H9 (cell line): ENCODE data around the gene PCID2. TPM values are rescaled to one million over a fixed set of nuclear protein-coding genes. Genes with fewer than 3 reads are reported as not detected.

Source experiments
- DNase-seq: peaks from one replicate; pipeline ENCODE4 v3.0.0-alpha.2; 2017
- H2AFZ ChIP-seq: one replicate; pipeline ENCODE4 v1.6.1; 2013; ENCODE audit warnings: mild to moderate bottlenecking, low read length, control low read depth, moderate library complexity
- H2AK5ac ChIP-seq: 2 replicates; pipeline ENCODE4 v1.6.1; 2013; ENCODE audit warnings: low read length, control low read depth, mixed read lengths; ENCODE audit not compliant: insufficient read length
- H2BK120ac ChIP-seq: one replicate; pipeline ENCODE4 v1.6.1; 2013; ENCODE audit warnings: low read depth, mild to moderate bottlenecking, low read length, control low read depth, inconsistent platforms; ENCODE audit not compliant: poor library complexity, severe bottlenecking
- H2BK12ac ChIP-seq: 2 replicates; pipeline ENCODE4 v1.6.1; 2013; ENCODE audit warnings: low read length, control low read depth, mixed read lengths, low read depth; ENCODE audit not compliant: insufficient read length
- H2BK15ac ChIP-seq: 2 replicates; pipeline ENCODE4 v1.6.1; 2013; ENCODE audit warnings: low read depth, low read length, control low read depth
- H2BK20ac ChIP-seq: one replicate; pipeline ENCODE4 v1.6.1; 2013; ENCODE audit warnings: low read depth, mild to moderate bottlenecking, low read length, control low read depth, inconsistent platforms; ENCODE audit not compliant: poor library complexity, severe bottlenecking
- H2BK5ac ChIP-seq: 2 replicates; pipeline ENCODE4 v1.6.1; 2013; ENCODE audit warnings: low read length, control low read depth, mixed read lengths; ENCODE audit not compliant: insufficient read length
- H3K14ac ChIP-seq: 2 replicates; pipeline ENCODE4 v1.6.1; 2013; ENCODE audit warnings: low read length, control low read depth; ENCODE audit not compliant: insufficient read depth
- H3K18ac ChIP-seq: 2 replicates; pipeline ENCODE4 v1.6.1; 2013; ENCODE audit warnings: low read depth, mild to moderate bottlenecking, mixed read lengths, low read length, control low read depth; ENCODE audit not compliant: insufficient read length
- H3K23ac ChIP-seq: 2 replicates; pipeline ENCODE4 v1.6.1; 2013; ENCODE audit warnings: low read length, control low read depth, mixed read lengths, low read depth; ENCODE audit not compliant: insufficient read length
- H3K23me2 ChIP-seq: 2 replicates; pipeline ENCODE4 v1.6.1; 2013; ENCODE audit warnings: low read depth, mild to moderate bottlenecking, mixed read lengths, low read length, control low read depth; ENCODE audit not compliant: insufficient read length, poor library complexity, severe bottlenecking
- H3K27ac ChIP-seq: 2 replicates; pipeline ENCODE4 v1.5.1; 2013; ENCODE audit warnings: low read length, control low read depth, mixed read lengths, low read depth; ENCODE audit not compliant: insufficient read length
- H3K27me3 ChIP-seq: 2 replicates; pipeline ENCODE4 v1.6.1; 2013; ENCODE audit warnings: low read length, control low read depth, inconsistent platforms; ENCODE audit not compliant: insufficient read depth
- H3K4ac ChIP-seq: 2 replicates; pipeline ENCODE4 v1.6.1; 2013; ENCODE audit warnings: low read depth, mild to moderate bottlenecking, control low read depth, inconsistent platforms, low read length, moderate library complexity
- H3K4me1 ChIP-seq: 2 replicates; pipeline ENCODE4 v1.6.1; 2013; ENCODE audit warnings: low read length, control low read depth, inconsistent platforms; ENCODE audit not compliant: insufficient read depth
- H3K4me2 ChIP-seq: 2 replicates; pipeline ENCODE4 v1.6.1; 2013; ENCODE audit warnings: low read length, control low read depth, mixed read lengths; ENCODE audit not compliant: insufficient read length, insufficient read depth
- H3K56ac ChIP-seq: 2 replicates; pipeline ENCODE4 v1.6.1; 2013; ENCODE audit warnings: low read depth, mild to moderate bottlenecking, mixed read lengths, low read length, control low read depth; ENCODE audit not compliant: insufficient read length
- H3K79me1 ChIP-seq: 2 replicates; pipeline ENCODE4 v1.6.1; 2013; ENCODE audit warnings: low read depth, mild to moderate bottlenecking, moderate library complexity, low read length, control low read depth, inconsistent platforms; ENCODE audit not compliant: insufficient read depth, poor library complexity, severe bottlenecking
- H3K79me2 ChIP-seq: 2 replicates; pipeline ENCODE4 v1.6.1; 2013; ENCODE audit warnings: low read length, control low read depth, inconsistent platforms; ENCODE audit not compliant: insufficient read depth
- H3K9ac ChIP-seq: 2 replicates; pipeline ENCODE4 v1.6.1; 2013; ENCODE audit warnings: low read length, control low read depth, mixed read lengths; ENCODE audit not compliant: insufficient read length; ENCODE audit errors: extremely low read depth
- H3K9me3 ChIP-seq: one replicate; pipeline ENCODE4 v1.6.1; 2013; ENCODE audit warnings: low read depth, low read length, inconsistent platforms; ENCODE audit not compliant: control insufficient read depth
- H3T11ph ChIP-seq: one replicate; pipeline ENCODE4 v1.6.1; 2013; ENCODE audit warnings: mild to moderate bottlenecking, low read length, control low read depth, inconsistent platforms
- H4K20me1 ChIP-seq: one replicate; pipeline ENCODE4 v1.6.1; 2013; ENCODE audit not compliant: control insufficient read depth, insufficient read length, insufficient read depth
- H4K5ac ChIP-seq: 2 replicates; pipeline ENCODE4 v1.6.1; 2013; ENCODE audit warnings: low read depth, mild to moderate bottlenecking, mixed read lengths, low read length, control low read depth; ENCODE audit not compliant: insufficient read length
- H4K8ac ChIP-seq: replicated peaks from 2 replicates; pipeline ENCODE4 v1.6.1; 2013; ENCODE audit warnings: low read length, control low read depth, mixed read lengths, low read depth; ENCODE audit not compliant: insufficient read length
- H4K91ac ChIP-seq: 2 replicates; pipeline ENCODE4 v1.6.1; 2013; ENCODE audit warnings: low read depth, mild to moderate bottlenecking, moderate library complexity, mixed read lengths, low read length, control low read depth; ENCODE audit not compliant: insufficient read length
- H3K27ac Mint-ChIP-seq, 3 experiments: 2 replicates in 2 of 3; 3 replicates in 1 of 3; pipeline ENCODE4 v1.8.0; 2020 to 2021; ENCODE audit warnings: mixed read lengths in 3 of 3, mild to moderate bottlenecking in 1 of 3, moderate library complexity in 1 of 3
- H3K27me3 Mint-ChIP-seq: 2 replicates; pipeline ENCODE4 v1.8.0; 2021; ENCODE audit warnings: low read depth, mild to moderate bottlenecking, moderate library complexity, mixed read lengths
- H3K36me3 Mint-ChIP-seq, 3 experiments: 2 replicates in 2 of 3; 3 replicates in 1 of 3; pipeline ENCODE4 v1.8.0; 2020 to 2021; ENCODE audit warnings: low read depth in 3 of 3, mixed read lengths in 3 of 3; ENCODE audit not compliant: insufficient read depth in 1 of 3
- H3K4me1 Mint-ChIP-seq, 2 experiments: 2 replicates each; pipeline ENCODE4 v1.8.0; 2020; ENCODE audit warnings: mixed read lengths in 2 of 2
- H3K4me3 Mint-ChIP-seq, 2 experiments: 2 replicates in 1 of 2; 3 replicates in 1 of 2; pipeline ENCODE4 v1.8.0; 2020 to 2021; ENCODE audit warnings: mild to moderate bottlenecking in 2 of 2, mixed read lengths in 2 of 2, moderate library complexity in 1 of 2
- H3K9me3 Mint-ChIP-seq, 2 experiments: 2 replicates in 1 of 2; 3 replicates in 1 of 2; pipeline ENCODE4 v1.8.0; 2020; ENCODE audit warnings: mild to moderate bottlenecking in 2 of 2, mixed read lengths in 2 of 2, moderate library complexity in 1 of 2
- WGBS: extraction: QIAGEN DNeasy Blood & Tissue Kit; methylation state at CpG from one replicate; pipeline ENCODE4 v1.1.7; 2013; ENCODE audit warnings: missing lambda C conversion rate, low lambda C conversion rate, mixed read lengths; ENCODE audit not compliant: insufficient read length; ENCODE audit errors: extremely low coverage; 5-methylcytosine and 5-hydroxymethylcytosine counted together
- total RNA-seq: library from RNA; stranded (reverse); gene quantifications from 2 replicates; pipeline ENCODE4 v1.2.1, GENCODE V29; 2021
- TF ChIP-seq, protein P1 (sequence below): fragments of 200-600 bp; sonication (generic); conservative IDR thresholded peaks from 3 replicates; pipeline ENCODE4 v1.8.0; 2021; ENCODE audit warnings: antibody characterized with exemption, mild to moderate bottlenecking

PCID2 gene
- total RNA-seq, 1 experiment from 2014 or later: 66.0 TPM

GRCh38 chr13:113187263-113187669 lies 21.2 kb downstream of the PCID2 start:
- H3K4me1 Mint-ChIP-seq: no peaks in the 10 kb centered on the region; a peak in 1 of 4 replicates
- H3K9ac ChIP-seq: no peak overlapping the region
- no peaks in the 10 kb centered on the region for H3K79me2 ChIP-seq
- no peaks in the 10 kb centered on the region for H3K9me3 ChIP-seq
- no peak overlapping the region for H4K5ac ChIP-seq
- H2BK120ac ChIP-seq: no peak overlapping the region
- no peak for DNase-seq
- H2BK5ac ChIP-seq: no peak overlapping the region
- H4K20me1 ChIP-seq: no peaks in the 10 kb centered on the region
- no CpG with 5 or more reads among the region's 9 CpGs for WGBS
- H3K4me3 Mint-ChIP-seq: no peak overlapping the region
- no peak overlapping the region for H4K91ac ChIP-seq
- peak overlapping the region in 1 of 3 experiments; percentile 83; a peak in 1 of 7 replicates for H3K27ac Mint-ChIP-seq
- H3K36me3 Mint-ChIP-seq: peaks cover 43 to 79% (median 78%) of the 10 kb centered on the region in 3 experiments
- TF ChIP-seq, protein P1, sequence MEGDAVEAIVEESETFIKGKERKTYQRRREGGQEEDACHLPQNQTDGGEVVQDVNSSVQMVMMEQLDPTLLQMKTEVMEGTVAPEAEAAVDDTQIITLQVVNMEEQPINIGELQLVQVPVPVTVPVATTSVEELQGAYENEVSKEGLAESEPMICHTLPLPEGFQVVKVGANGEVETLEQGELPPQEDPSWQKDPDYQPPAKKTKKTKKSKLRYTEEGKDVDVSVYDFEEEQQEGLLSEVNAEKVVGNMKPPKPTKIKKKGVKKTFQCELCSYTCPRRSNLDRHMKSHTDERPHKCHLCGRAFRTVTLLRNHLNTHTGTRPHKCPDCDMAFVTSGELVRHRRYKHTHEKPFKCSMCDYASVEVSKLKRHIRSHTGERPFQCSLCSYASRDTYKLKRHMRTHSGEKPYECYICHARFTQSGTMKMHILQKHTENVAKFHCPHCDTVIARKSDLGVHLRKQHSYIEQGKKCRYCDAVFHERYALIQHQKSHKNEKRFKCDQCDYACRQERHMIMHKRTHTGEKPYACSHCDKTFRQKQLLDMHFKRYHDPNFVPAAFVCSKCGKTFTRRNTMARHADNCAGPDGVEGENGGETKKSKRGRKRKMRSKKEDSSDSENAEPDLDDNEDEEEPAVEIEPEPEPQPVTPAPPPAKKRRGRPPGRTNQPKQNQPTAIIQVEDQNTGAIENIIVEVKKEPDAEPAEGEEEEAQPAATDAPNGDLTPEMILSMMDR: no peak
- no peak overlapping the region for H2BK20ac ChIP-seq
- H3K9me3 Mint-ChIP-seq: no peaks in the 10 kb centered on the region
- peaks cover 3% of the 10 kb centered on the region for H3K79me1 ChIP-seq
- no peak overlapping the region for H3K14ac ChIP-seq
- H2BK15ac ChIP-seq: no peak overlapping the region
- H2AK5ac ChIP-seq: no peak overlapping the region
- no peak overlapping the region for H3K56ac ChIP-seq
- H3K23me2 ChIP-seq: no peaks in the 10 kb centered on the region
- H4K8ac ChIP-seq: no peak overlapping the region
- no peak overlapping the region for H2AFZ ChIP-seq
- H3T11ph ChIP-seq: no peak overlapping the region
- H3K4me1 ChIP-seq: no peaks in the 10 kb centered on the region
- no peak overlapping the region for H3K23ac ChIP-seq
- no peak overlapping the region for H3K18ac ChIP-seq
- no peak overlapping the region for H2BK12ac ChIP-seq
- H3K4me2 ChIP-seq: no peak overlapping the region
- no peaks in the 10 kb centered on the region; the same call in 1 of the 2 replicates for H3K27me3 Mint-ChIP-seq
- no peak overlapping the region for H3K27ac ChIP-seq
- no peaks in the 10 kb centered on the region for H3K27me3 ChIP-seq
- no peak overlapping the region for H3K4ac ChIP-seq
